ENCODE results near the gene RASSF7.

The RASSF7 gene

GRCh38 chr11:553083-553987 is 7.4 kb upstream of the RASSF7 start:
- no peak for DNase-seq

DNA sequence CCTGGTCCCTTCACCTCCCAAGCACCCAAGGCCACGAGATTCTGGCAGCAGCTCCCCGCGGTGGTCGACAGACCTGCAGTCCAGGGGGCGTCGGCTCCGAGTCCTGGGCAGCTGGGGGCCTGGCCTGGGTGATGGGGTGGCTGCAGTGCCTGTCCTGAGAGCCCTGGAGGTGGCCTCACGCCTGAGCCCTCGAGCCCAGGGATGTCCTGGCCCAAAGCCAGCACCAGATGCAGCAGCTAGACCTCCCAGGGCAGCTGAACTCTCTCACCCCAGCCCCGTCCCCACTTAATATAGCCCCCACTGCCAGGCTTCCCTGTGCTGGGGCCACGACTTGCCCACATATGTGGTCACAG is 6.8 kb upstream of the RASSF7 start:
- no peak for DNase-seq

GRCh38 chr11:554428-555226 is 6.1 kb upstream of the RASSF7 start:
- no peak for DNase-seq

DNA sequence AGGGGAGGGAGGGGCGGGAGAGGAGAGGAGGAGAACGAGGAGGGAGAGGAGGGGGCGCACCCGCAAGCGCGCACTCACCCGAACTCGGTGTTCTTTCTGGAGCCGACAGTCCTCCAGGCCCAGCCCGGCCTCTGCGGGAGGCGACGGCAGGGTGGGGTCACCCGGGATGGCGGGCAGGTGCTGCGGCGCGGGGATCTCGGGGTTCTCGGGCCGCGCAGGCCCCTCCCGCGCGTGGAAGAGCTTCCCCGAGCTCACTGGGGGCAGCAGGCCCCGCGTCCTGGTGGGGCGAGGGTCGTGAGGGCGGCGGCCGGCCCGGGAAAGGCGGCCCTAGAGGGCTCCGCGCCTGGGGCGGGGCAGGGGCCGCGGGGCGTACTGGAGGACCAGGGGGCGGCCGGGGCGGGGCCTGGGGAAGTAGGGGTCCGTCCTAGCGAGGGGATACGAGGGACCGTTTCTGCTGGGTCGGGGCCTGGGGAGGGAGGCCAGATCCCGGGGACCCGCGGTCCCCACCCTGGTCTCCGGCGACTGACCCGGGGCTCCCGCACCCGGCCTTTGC is 5.5 kb upstream of the RASSF7 start:
- DNase-seq: no peak

DNA sequence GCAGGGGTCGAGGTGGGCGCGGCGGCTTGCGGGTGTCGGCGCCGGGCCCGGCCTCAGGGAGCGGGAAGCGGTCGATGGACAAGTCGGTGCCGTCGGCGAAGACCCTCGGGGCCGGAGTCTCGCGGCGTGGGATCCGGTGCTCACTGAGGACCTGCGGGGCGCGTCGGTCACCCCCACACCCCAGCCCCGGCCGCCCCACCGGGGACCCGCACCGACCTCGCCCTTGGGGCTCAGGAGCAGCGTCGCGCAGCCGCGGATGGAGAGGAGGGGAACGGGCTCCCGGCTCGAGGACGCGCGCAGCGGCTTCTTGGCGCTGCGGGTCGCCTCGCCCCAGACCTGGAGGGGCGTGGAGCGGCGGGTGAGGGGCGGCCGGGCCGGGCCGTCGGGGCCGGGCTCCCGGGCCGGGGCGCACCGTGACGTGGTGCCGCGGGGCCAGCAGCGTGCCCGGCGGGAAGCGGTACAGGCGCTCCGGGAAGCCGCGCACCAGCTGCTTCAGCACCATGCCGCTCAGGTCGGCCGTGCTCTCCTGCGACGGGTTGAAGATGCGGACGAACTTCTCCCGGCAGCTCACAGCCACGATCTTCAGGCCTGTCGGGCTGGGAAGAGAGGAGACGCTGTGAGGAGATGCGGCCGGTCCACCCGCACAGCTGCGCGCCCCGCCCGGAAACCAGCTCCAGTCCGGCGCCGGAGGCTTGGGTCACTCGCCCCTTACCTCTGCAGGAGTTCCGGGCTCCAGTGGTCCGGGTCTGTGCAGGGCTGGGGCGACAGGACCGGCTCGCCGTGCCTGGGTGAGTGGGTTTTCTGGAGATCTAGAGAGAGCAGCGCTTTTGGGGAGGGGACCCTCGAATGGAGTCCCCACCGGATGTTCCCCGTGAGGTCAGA is 4.7 kb upstream of the RASSF7 start:
- DNase-seq: no peak

GRCh38 chr11:556662-557256 is 4.0 kb upstream of the RASSF7 start:
- no peak for DNase-seq

DNA sequence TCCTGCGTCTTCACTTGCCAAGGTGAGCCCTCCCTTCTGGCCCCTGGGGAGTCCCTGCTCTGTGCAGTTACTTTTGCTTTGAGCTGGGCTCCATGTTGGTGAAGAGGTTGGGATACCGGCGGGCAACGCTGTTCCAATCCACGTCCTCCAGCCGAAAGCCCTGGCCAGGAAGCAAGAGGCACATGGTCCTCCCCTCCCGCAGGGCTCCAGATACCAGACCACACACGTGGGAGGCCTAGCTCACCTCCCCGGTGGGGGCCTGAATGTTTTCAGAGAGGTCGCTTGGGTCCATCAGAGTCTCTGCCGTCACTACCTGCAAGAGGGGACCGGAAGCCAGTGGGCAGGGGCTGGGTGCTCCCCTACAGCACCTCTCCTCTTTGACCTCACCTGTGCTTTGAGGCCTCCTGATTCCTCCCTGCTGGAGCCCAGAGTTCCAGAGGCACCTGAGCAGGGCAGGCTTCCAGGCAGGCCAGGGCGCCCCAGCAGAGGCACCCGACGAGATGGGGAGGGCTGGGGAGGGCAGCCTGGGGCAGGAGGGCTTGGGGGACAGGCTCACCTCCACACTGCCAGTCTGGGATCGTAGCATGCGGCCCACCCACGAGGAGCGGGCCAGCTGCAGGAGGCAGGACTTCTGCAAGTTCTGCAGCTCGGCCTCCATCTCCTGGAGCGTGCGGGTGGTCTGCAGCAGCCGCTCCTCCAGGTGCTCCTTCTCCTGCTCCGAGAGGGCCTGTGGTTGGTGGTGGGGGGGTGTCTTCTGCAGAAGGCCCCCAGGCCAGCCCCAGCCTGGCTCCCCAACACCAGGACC is 3.2 kb upstream of the RASSF7 start:
- no peak for DNase-seq

- no peak for DNase-seq
Observed at GRCh38 chr11:558503-558902, 2.3 kb upstream of the RASSF7 start.

GRCh38 chr11:559020-559620 is 1.6 kb upstream of the RASSF7 start:
- no peak for DNase-seq

DNA sequence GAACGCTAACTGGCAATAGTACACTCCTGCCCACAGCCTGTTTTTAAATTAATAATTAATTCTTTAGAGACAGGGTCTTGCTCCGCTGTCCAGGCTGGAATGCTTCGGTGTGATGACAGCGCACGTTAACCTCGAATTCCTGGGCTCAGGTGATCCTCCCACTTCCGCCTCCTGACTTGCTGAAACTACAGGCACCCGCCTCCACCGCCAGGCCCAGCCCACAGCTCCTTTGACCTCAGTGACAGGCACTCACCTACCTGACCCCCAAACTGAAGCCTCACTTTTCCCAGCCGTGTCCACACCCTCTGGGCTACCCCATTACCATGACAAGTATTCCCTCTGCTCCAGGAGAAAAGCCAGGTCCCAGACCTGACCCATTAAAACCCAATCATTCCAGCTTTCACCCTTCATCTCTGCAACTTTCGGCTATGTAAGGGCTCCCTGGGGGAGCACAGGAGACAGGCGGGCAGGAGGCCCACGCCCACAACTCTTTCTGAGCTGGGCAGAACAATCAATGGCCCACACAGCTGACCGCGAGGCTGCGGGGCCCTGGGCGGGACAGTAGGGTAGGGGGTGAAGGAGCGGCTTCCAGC is 962 bp upstream of the RASSF7 start:
- no peak for DNase-seq

GRCh38 chr11:561148-562003 is 606 bp downstream of the RASSF7 start:
- no peak for DNase-seq

GRCh38 chr11:562046-562645 is 1.4 kb downstream of the RASSF7 start:
- no peak for DNase-seq

DNA sequence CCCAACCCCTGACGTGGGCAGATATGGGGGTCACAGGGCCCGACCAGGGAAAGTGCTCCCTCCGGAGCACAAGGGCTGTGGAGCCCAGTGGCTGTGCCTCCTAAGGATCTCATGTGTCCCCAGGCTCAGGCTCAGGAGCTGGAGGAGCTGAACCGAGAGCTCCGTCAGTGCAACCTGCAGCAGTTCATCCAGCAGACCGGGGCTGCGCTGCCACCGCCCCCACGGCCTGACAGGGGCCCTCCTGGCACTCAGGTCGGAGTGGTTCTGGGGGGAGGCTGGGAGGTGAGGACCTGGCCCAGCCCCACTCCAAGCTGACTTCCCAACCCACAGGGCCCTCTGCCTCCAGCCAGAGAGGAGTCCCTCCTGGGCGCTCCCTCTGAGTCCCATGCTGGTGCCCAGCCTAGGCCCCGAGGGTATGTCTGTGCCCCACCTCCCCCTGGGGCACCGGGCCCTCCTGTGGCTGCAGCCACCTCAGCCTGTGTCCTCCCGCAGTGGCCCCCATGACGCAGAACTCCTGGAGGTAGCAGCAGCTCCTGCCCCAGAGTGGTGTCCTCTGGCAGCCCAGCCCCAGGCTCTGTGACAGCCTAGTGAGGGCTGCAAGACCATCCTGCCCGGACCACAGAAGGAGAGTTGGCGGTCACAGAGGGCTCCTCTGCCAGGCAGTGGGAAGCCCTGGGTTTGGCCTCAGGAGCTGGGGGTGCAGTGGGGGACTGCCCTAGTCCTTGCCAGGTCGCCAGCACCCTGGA is 2.5 kb downstream of the RASSF7 start:
- DNase-seq: no peak

DNA sequence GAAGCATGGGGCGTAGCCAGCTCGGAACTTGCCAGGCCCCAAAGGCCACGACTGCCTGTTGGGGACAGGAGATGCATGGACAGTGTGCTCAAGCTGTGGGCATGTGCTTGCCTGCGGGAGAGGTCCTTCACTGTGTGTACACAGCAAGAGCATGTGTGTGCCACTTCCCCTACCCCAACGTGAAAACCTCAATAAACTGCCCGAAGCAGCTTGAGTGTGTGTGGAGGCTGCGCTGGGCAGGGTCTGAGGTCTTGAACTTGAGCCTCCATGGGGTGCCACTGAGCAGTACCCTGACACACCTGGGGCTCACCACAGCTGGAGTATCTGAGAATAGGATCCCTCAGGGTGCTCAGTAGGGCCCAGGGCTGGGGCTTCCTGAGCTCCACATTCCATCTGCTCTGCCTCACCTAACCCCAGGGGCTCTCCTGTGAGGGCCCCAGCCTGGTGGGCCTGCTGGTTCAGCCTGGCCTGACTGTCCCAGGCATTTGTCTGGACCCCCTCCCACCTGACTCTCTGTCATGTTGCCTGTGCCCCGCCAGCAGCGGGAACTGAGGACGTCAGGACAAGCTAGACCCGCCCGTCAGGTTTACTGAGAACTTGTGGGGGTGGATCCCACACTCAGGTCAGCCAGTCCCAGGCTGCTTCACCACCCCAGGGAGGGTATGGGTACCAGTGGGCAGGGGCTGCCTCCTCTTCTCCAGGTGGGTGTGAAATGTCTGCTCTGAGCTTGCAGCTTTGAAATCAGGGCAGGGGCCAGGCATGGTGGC is 3.2 kb downstream of the RASSF7 start:
- no peak for DNase-seq

- no peak for DNase-seq
Observed at GRCh38 chr11:565921-566509, 5.2 kb downstream of the RASSF7 start.

DNA sequence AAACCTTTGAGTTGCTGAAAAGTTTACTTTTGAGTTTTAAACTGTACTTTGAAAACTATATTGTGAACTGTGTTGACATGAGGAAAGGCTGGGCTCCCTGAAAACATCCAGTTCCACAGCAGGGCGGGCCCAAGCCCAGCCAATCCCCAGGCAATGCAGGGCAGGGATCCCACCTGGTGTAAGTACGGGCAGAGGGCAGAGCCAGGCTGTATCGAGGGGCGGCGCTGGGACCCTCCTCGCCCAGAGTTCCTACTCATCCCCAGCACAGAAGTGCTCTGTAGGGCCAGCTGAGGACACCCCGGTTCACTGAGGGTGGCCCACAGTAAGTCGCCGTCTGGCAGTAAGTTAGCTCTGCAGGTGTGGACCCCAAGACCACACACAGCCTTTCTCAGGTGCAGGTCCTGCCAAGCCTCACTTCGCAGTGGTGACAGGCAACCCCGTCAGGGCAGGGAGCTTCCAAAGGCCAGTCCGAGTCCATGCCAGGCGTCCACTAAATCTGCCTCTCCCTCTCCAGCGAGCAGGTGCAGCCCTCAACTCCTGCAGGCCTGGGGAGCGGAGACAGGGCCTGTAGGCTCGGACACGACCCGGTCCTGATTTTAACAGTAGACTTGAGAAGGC is 6.3 kb downstream of the RASSF7 start:
- no peak for DNase-seq
